DND-41 (cell line): ENCODE results near the gene TRIM7.

ENCODE experiments used
- EZH2 ChIP-seq: IDR thresholded peaks from 3 replicates; pipeline ENCODE4 v1.6.1; 2012; ENCODE audit warnings: borderline replicate concordance, low read depth, mild to moderate bottlenecking, moderate library complexity, low read length, inconsistent platforms; ENCODE audit not compliant: severe bottlenecking
- TF ChIP-seq, protein P1 (sequence below): IDR thresholded peaks from 2 replicates; pipeline ENCODE4 v1.5.1; 2012; ENCODE audit warnings: borderline replicate concordance, low read length, moderate library complexity, mild to moderate bottlenecking; ENCODE audit not compliant: poor library complexity, severe bottlenecking; ENCODE audit errors: extremely low read depth

DNA sequence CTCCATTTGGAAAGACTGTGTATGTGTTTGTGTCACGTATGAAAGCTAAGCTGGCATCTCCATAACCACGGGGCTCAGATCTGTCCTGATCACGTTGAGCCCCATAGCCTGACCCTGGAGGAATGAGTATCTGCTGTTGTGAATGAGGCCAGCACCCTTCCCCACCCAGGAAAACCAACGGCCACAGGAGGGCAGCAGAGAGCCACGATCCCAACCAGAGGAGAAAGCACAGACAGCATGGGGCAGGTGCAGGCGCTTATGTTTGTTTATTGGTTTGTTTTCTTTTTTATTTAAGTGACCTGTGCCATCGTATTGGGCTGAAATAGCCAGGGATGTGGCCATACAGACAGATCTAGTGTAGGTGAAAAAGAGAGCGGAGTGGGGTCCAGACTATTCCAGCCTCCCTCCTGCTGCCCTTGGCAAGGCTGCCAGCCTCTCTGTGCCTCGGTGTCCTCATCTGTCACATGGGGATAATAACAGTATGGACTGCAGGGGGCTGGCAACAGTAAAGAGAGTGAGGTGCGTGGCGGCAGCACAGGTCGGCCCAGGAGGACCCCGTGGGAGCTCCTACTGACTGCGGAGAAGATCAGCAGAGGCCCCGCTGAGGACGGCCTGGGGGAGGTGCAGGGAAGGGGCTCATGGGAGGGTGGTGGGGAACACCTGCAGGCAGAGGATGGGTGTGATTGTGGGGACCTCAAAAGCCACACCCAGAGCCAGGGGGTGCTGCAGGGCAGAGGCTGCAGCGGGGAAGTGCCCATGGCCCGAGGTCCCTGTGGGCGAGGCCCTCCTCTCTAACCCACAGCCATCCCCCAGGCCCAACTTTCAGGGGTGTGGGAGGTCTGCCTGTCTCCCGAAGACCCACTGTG is 45.5 kb downstream of the TRIM7 start:
- no peak for TF ChIP-seq EZH2
- TF ChIP-seq, protein P1, sequence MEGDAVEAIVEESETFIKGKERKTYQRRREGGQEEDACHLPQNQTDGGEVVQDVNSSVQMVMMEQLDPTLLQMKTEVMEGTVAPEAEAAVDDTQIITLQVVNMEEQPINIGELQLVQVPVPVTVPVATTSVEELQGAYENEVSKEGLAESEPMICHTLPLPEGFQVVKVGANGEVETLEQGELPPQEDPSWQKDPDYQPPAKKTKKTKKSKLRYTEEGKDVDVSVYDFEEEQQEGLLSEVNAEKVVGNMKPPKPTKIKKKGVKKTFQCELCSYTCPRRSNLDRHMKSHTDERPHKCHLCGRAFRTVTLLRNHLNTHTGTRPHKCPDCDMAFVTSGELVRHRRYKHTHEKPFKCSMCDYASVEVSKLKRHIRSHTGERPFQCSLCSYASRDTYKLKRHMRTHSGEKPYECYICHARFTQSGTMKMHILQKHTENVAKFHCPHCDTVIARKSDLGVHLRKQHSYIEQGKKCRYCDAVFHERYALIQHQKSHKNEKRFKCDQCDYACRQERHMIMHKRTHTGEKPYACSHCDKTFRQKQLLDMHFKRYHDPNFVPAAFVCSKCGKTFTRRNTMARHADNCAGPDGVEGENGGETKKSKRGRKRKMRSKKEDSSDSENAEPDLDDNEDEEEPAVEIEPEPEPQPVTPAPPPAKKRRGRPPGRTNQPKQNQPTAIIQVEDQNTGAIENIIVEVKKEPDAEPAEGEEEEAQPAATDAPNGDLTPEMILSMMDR, result peak; percentile 98
